CD8-positive, alpha-beta memory T cell (primary cell): ENCODE results near the gene TNPO3. TPM values are rescaled to one million over a fixed set of nuclear protein-coding genes. Genes with fewer than 3 reads are reported as not detected.

Source experiments
- CTCF ChIA-PET: fragments of 350-600 bp; sonication (Branson Sonifier 250); formaldehyde crosslinking; loops from one replicate; lab custom pipeline; 2021; ENCODE audit warnings: antibody characterized with exemption; lab: Charles Lee
- POLR2A ChIA-PET: fragments of 350-600 bp; sonication (Branson Sonifier 250); formaldehyde crosslinking; loops from one replicate; lab custom pipeline; 2021; ENCODE audit warnings: antibody characterized with exemption; lab: Charles Lee
- DNase-seq, 5 donors: peaks; one replicate each; pipeline versions ENCODE4 v3.0.0 to v3.0.0-alpha.2; 2020 to 2022; ENCODE audit warnings: mixed read lengths in 1 of 5
- H3K27ac ChIP-seq: one replicate; pipeline ENCODE4 v1.7.0; 2013; ENCODE audit warnings: low read depth, mild to moderate bottlenecking, low read length, moderate library complexity
- H3K27me3 ChIP-seq: 2 replicates; pipeline ENCODE4 v1.7.0; 2013; ENCODE audit warnings: low read length, mild to moderate bottlenecking; ENCODE audit not compliant: insufficient read depth, poor library complexity, severe bottlenecking
- H3K36me3 ChIP-seq: 2 replicates; pipeline ENCODE4 v1.7.0; 2013; ENCODE audit warnings: mild to moderate bottlenecking, low read length, moderate library complexity; ENCODE audit not compliant: insufficient read depth
- H3K4me1 ChIP-seq: 2 replicates; pipeline ENCODE4 v1.7.0; 2013; ENCODE audit warnings: mild to moderate bottlenecking, low read length, moderate library complexity; ENCODE audit not compliant: insufficient read depth
- H3K4me3 ChIP-seq: 2 replicates; pipeline ENCODE4 v1.7.0; 2013; ENCODE audit warnings: mild to moderate bottlenecking, low read length
- H3K9me3 ChIP-seq: 2 replicates; pipeline ENCODE4 v1.7.0; 2013; ENCODE audit warnings: mild to moderate bottlenecking, low read length
- H3K27ac Mint-ChIP-seq, 8 donors: one replicate each; pipeline ENCODE4 v1.8.0; 2020 to 2021; ENCODE audit warnings: mixed read lengths in 8 of 8, mild to moderate bottlenecking in 6 of 8, inconsistent platforms in 3 of 8, moderate library complexity in 3 of 8
- H3K27me3 Mint-ChIP-seq, 2 donors: one replicate each; pipeline ENCODE4 v1.8.0; 2020 to 2021; ENCODE audit warnings: mixed read lengths in 2 of 2, mild to moderate bottlenecking in 1 of 2, moderate library complexity in 1 of 2
- H3K36me3 Mint-ChIP-seq, 3 donors: one replicate each; pipeline ENCODE4 v1.8.0; 2020 to 2021; ENCODE audit warnings: mixed read lengths in 3 of 3, inconsistent platforms in 1 of 3, mild to moderate bottlenecking in 1 of 3
- H3K4me1 Mint-ChIP-seq, 3 donors: one replicate each; pipeline ENCODE4 v1.8.0; 2020 to 2021; ENCODE audit warnings: mixed read lengths in 3 of 3, inconsistent platforms in 1 of 3, mild to moderate bottlenecking in 1 of 3
- H3K4me3 Mint-ChIP-seq, 7 donors: one replicate each; pipeline ENCODE4 v1.8.0; 2020 to 2021; ENCODE audit warnings: mixed read lengths in 7 of 7, mild to moderate bottlenecking in 6 of 7, moderate library complexity in 4 of 7, inconsistent platforms in 2 of 7
- H3K9me3 Mint-ChIP-seq, 5 donors: one replicate each; pipeline ENCODE4 v1.8.0; 2020 to 2022; ENCODE audit warnings: mixed read lengths in 5 of 5, mild to moderate bottlenecking in 3 of 5, moderate library complexity in 2 of 5, inconsistent platforms in 1 of 5
- polyA plus RNA-seq: library from polyadenylated mRNA; unstranded; fragments of 300-500 nt; fragmentation: Illumina TruSeq; gene quantifications from one replicate; pipeline ENCODE4 v1.2.3, GENCODE V29; 2021
- total RNA-seq, 2 experiments: library from RNA; stranded (reverse); gene quantifications; one replicate each; pipeline ENCODE4 v1.2.3, GENCODE V29; 2021

The TNPO3 gene
- total and polyA plus RNA-seq, 3 experiments from 2014 or later = 43.1 to 82.1 (median 80.5) TPM

GRCh38 chr7:128937647-128938543 lies 117.0 kb downstream of the TNPO3 start, which contains the start of gene IRF5:
TSS of gene IRF5 (plus strand) at chr7:128937927. CDS start at chr7:128942082, 4,155 bp downstream.
- H3K9me3 ChIP-seq = no peaks in the 10 kb centered on the region
- peak within 1 kb of the TSS; percentile 53 for H3K4me3 ChIP-seq
- peaks cover 15% of the 10 kb centered on the region for H3K4me1 ChIP-seq
- H3K36me3 ChIP-seq = no peaks in the 10 kb centered on the region
- POLR2A ChIA-PET = no interaction called here
- Mint-ChIP-seq H3K4me1 (peaks cover 34 to 48% (median 36%) of the 10 kb centered on the region in 3 donors), H3K27me3 (peaks cover 9 to 22% of the 10 kb centered on the region in 2 donors), H3K9me3 (no peaks in the 10 kb centered on the region), H3K27ac (peak within 1 kb of the TSS in 7 of 8 donors; percentile 4 to 90 (median 69)), H3K4me3 (peak within 1 kb of the TSS; percentile 84 to 92 (median 88)), H3K36me3 (peaks cover 0 to 4% (median 0%) of the 10 kb centered on the region in 3 donors)
- DNase-seq = no peak
- CTCF ChIA-PET = no interaction called here
- peaks cover 14% of the 10 kb centered on the region for H3K27me3 ChIP-seq
- H3K27ac ChIP-seq = no peak within 1 kb of the TSS

DNA sequence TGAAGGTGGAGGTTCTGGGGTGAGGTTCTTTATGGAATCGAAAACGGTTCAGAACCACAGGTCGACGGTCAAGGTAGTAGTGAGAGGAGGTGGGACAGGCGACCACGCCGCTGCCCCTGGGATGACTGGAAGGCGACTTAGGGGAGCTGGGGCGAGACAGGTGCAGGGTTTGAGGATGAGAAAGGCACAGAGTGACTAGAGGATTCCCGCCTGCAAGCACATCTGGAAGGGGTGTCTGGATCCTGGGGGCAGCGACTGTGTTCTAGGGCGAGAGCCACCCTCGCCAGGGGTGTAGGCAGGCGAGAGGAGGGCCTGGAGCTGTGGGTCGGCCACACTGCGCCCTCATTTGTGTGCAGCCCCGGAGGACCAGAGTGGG lies 117.7 kb downstream of the TNPO3 start:
- H3K27ac ChIP-seq = no peak overlapping the region
- H3K36me3 ChIP-seq = no peaks in the 10 kb centered on the region
- peak overlapping the region; percentile 68 to 90 (median 85) for H3K4me3 Mint-ChIP-seq
- peaks cover 14% of the 10 kb centered on the region for H3K27me3 ChIP-seq
- H3K4me1 Mint-ChIP-seq = peaks cover 36 to 53% (median 41%) of the 10 kb centered on the region in 3 donors
- peaks cover 9 to 22% of the 10 kb centered on the region in 2 donors for H3K27me3 Mint-ChIP-seq
- peaks cover 20% of the 10 kb centered on the region for H3K4me1 ChIP-seq
- ChIA-PET CTCF (no interaction called here), POLR2A (no interaction called here)
- no peak for DNase-seq
- H3K4me3 ChIP-seq = no peak overlapping the region
- H3K9me3 Mint-ChIP-seq = no peaks in the 10 kb centered on the region
- H3K36me3 Mint-ChIP-seq = peaks cover 0 to 4% (median 0%) of the 10 kb centered on the region in 3 donors
- peak overlapping the region in 4 of 8 donors; percentile 25 to 85 (median 62) for H3K27ac Mint-ChIP-seq
- H3K9me3 ChIP-seq = no peaks in the 10 kb centered on the region

DNA sequence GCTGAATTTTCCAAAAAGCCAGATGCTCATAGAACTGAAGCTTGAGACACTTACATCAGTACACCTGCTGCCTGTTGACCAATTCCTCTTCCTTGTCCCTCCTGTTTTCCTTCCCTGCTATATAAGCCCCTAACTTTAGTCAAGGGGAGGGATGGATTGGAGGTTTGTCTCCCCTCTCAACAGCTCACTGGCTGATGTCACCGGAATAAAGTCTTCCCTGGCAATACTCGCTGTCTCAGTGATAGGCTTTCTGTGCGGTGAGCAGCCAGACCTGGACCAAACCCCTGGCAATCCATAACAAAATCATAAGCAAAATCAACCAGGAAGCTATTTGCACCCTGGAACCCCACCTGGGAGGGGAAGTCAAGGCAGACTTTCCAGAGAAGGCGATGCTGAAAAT lies 118.1 kb downstream of the TNPO3 start:
- Mint-ChIP-seq H3K9me3 (no peaks in the 10 kb centered on the region), H3K4me1 (peaks cover 36 to 54% (median 41%) of the 10 kb centered on the region in 3 donors), H3K27ac (peak overlapping the region in 4 of 8 donors; percentile 4 to 85 (median 34)), H3K4me3 (peak overlapping the region; percentile 68 to 90 (median 85)), H3K36me3 (peaks cover 0 to 4% (median 0%) of the 10 kb centered on the region in 3 donors), H3K27me3 (peaks cover 9 to 22% of the 10 kb centered on the region in 2 donors)
- CTCF ChIA-PET = no interaction called here
- DNase-seq = no peak
- H3K36me3 ChIP-seq = no peaks in the 10 kb centered on the region
- peaks cover 14% of the 10 kb centered on the region for H3K27me3 ChIP-seq
- H3K27ac ChIP-seq = no peak overlapping the region
- POLR2A ChIA-PET = no interaction called here
- no peak overlapping the region for H3K4me3 ChIP-seq
- H3K4me1 ChIP-seq = peaks cover 20% of the 10 kb centered on the region
- no peaks in the 10 kb centered on the region for H3K9me3 ChIP-seq

- peak overlapping the region in 1 of 8 donors; percentile 10 for H3K27ac Mint-ChIP-seq
- H3K9me3 Mint-ChIP-seq = no peaks in the 10 kb centered on the region
- H3K4me3 Mint-ChIP-seq = no peak overlapping the region
- peaks cover 20% of the 10 kb centered on the region for H3K4me1 ChIP-seq
- CTCF ChIA-PET = no interaction called here
- H3K27ac ChIP-seq = no peak overlapping the region
- H3K27me3 Mint-ChIP-seq = peaks cover 9 to 22% of the 10 kb centered on the region in 2 donors
- peaks cover 0 to 4% (median 0%) of the 10 kb centered on the region in 3 donors for H3K36me3 Mint-ChIP-seq
- H3K4me1 Mint-ChIP-seq = peaks cover 26 to 41% (median 30%) of the 10 kb centered on the region in 3 donors
- H3K4me3 ChIP-seq = no peak overlapping the region
- POLR2A ChIA-PET = no interaction called here
- H3K9me3 ChIP-seq = no peaks in the 10 kb centered on the region
- H3K36me3 ChIP-seq = no peaks in the 10 kb centered on the region
- H3K27me3 ChIP-seq = peaks cover 14% of the 10 kb centered on the region
- DNase-seq = no peak
Measured at GRCh38 chr7:128935342-128935730, 119.6 kb downstream of the TNPO3 start.

- H3K4me3 ChIP-seq = no peak overlapping the region
- no peak for DNase-seq
- no peak overlapping the region for H3K4me3 Mint-ChIP-seq
Measured at GRCh38 chr7:128934361-128935341, 120.3 kb downstream of the TNPO3 start.

GRCh38 chr7:128933180-128933891 lies 121.6 kb downstream of the TNPO3 start:
- CTCF ChIA-PET = interaction anchor here (0.7 to 1.1 kb wide), 2 partner anchors 14 to 159 kb away, joined by 3 read pairs; no protein-coding TSS in a partner anchor
- Mint-ChIP-seq H3K4me3 (peak overlapping the region; percentile 2 to 86 (median 74)), H3K9me3 (no peaks in the 10 kb centered on the region), H3K27ac (peak overlapping the region in 6 of 8 donors; percentile 29 to 75 (median 60)), H3K4me1 (peaks cover 17 to 24% (median 20%) of the 10 kb centered on the region in 3 donors), H3K36me3 (peaks cover 0 to under 1% (median 0%) of the 10 kb centered on the region in 3 donors), H3K27me3 (peaks cover 6 to 18% of the 10 kb centered on the region in 2 donors)
- Histone ChIP-seq H3K4me1 (peaks cover 12% of the 10 kb centered on the region), H3K36me3 (no peaks in the 10 kb centered on the region), H3K27me3 (peaks cover 5% of the 10 kb centered on the region), H3K27ac (no peak overlapping the region), H3K9me3 (no peaks in the 10 kb centered on the region), H3K4me3 (peak overlapping the region; percentile 22)
- POLR2A ChIA-PET = no interaction called here
- peak in 1 of 5 donors; percentile 19 for DNase-seq

More at GRCh38 chr7:128934361-128935341, 120.3 kb downstream of the TNPO3 start:
- ChIA-PET POLR2A (no interaction called here), CTCF (no interaction called here)
- Mint-ChIP-seq H3K27me3 (peaks cover 9 to 22% of the 10 kb centered on the region in 2 donors), H3K27ac (peak overlapping the region in 1 of 8 donors; percentile 10), H3K36me3 (peaks cover 0 to 4% (median 0%) of the 10 kb centered on the region in 3 donors), H3K9me3 (no peaks in the 10 kb centered on the region), H3K4me1 (peaks cover 21 to 36% (median 24%) of the 10 kb centered on the region in 3 donors)
- no peak overlapping the region for H3K27ac ChIP-seq
- peaks cover 17% of the 10 kb centered on the region for H3K4me1 ChIP-seq
- no peaks in the 10 kb centered on the region for H3K9me3 ChIP-seq
- H3K27me3 ChIP-seq = peaks cover 11% of the 10 kb centered on the region
- no peaks in the 10 kb centered on the region for H3K36me3 ChIP-seq

- peaks cover 12% of the 10 kb centered on the region for H3K4me1 ChIP-seq
- no peak overlapping the region for H3K27ac ChIP-seq
- no peaks in the 10 kb centered on the region for H3K36me3 ChIP-seq
- peaks cover 16 to 23% (median 19%) of the 10 kb centered on the region in 3 donors for H3K4me1 Mint-ChIP-seq
- DNase-seq = no peak
- H3K4me3 Mint-ChIP-seq = peak overlapping the region in 5 of 7 donors; percentile 20 to 82 (median 74)
- ChIA-PET CTCF (interaction anchor here (1.1 kb wide), 1 partner anchor 159 kb away, joined by 3 read pairs; no protein-coding TSS in a partner anchor), POLR2A (no interaction called here)
- H3K9me3 Mint-ChIP-seq = no peaks in the 10 kb centered on the region
- no peaks in the 10 kb centered on the region for H3K9me3 ChIP-seq
- no peaks in the 10 kb centered on the region for H3K36me3 Mint-ChIP-seq
- H3K4me3 ChIP-seq = peak overlapping the region; percentile 22
- H3K27ac Mint-ChIP-seq = peak overlapping the region in 1 of 8 donors; percentile 65
- peaks cover 5% of the 10 kb centered on the region for H3K27me3 ChIP-seq
- peaks cover 6 to 20% of the 10 kb centered on the region in 2 donors for H3K27me3 Mint-ChIP-seq
Measured at GRCh38 chr7:128932862-128933179, 122.1 kb downstream of the TNPO3 start.
